Colonic mucosa (tissue), 4 donors: ENCODE measurements around the gene RNASEH2C. TPM values are rescaled to one million over a fixed set of nuclear protein-coding genes. Genes with fewer than 3 reads are reported as not detected.
"Not testable (repeated sequence)": the region's sequence is repeated elsewhere in the genome, so short reads cannot be mapped to it uniquely, and the experiment has no call there.

Experiments
- DNase-seq: peaks from one replicate; pipeline ENCODE4 v3.0.0-alpha.2; 2020
- H3K27ac ChIP-seq: fragments of 200-600 bp; one replicate; pipeline ENCODE4 v1.8.0; 2021
- H3K27me3 ChIP-seq: fragments of 200-600 bp; one replicate; pipeline ENCODE4 v1.8.0; 2021
- H3K36me3 ChIP-seq: fragments of 200-600 bp; one replicate; pipeline ENCODE4 v1.8.0; 2021
- H3K4me1 ChIP-seq: fragments of 200-600 bp; one replicate; pipeline ENCODE4 v1.8.0; 2021; ENCODE audit warnings: mild to moderate bottlenecking
- H3K4me3 ChIP-seq: fragments of 200-600 bp; one replicate; pipeline ENCODE4 v1.8.0; 2021
- H3K9ac ChIP-seq, 2 donors: one replicate each; pipeline ENCODE4 v1.7.0; 2013; ENCODE audit warnings: control low read depth in 2 of 2, low read depth in 2 of 2, low read length in 2 of 2
- H3K9me3 ChIP-seq: fragments of 200-600 bp; one replicate; pipeline ENCODE4 v1.8.0; 2021
- CTCF ChIP-seq: fragments of 200-600 bp; IDR thresholded peaks from one replicate; pipeline ENCODE4 v1.8.0; 2022; ENCODE audit warnings: antibody characterized with exemption, mild to moderate bottlenecking
- intact Hi-C: fragments of 100-400 bp; cut with DNase I; formaldehyde crosslinking; loops from one replicate; pipeline ENCODE4 v1.14.1; 2022
- total RNA-seq, 2 donors: library from RNA; stranded (reverse); fragmentation: NEBNext Ultra II Directional in 1 of 2; extraction: Animal tissue kit (Norgen Biotek cat#: 25700) in 1 of 2; gene quantifications; one replicate each; pipeline ENCODE4 v1.2.1, GENCODE V29; 2021
- donor health status: healthy.
- donor health status: DM: no; HTN: no; CAD: no.
- donor health status: DM: no; HTN: no; CAD: no.

The RNASEH2C gene
- total RNA-seq, 2 donors from 2014 or later: 26.1 to 58.1 TPM

GRCh38 chr11:65741185-65741584, 20.6 kb upstream of the RNASEH2C start:
- no peaks in the 10 kb centered on the region for H3K4me1 ChIP-seq
- H3K36me3 ChIP-seq: no peaks in the 10 kb centered on the region
- H3K4me3 ChIP-seq: no peak overlapping the region
- no peaks in the 10 kb centered on the region for H3K9me3 ChIP-seq
- no peaks in the 10 kb centered on the region for H3K27me3 ChIP-seq
- H3K27ac ChIP-seq: no peak overlapping the region
- no peak for TF ChIP-seq CTCF
- intact Hi-C loops: no loop called here
- DNase-seq: no peak
- no peak overlapping the region for H3K9ac ChIP-seq

GRCh38 chr11:65739022-65739421, 18.4 kb upstream of the RNASEH2C start:
- H3K36me3 ChIP-seq: no peaks in the 10 kb centered on the region
- TF ChIP-seq CTCF: no peak
- no peak overlapping the region for H3K4me3 ChIP-seq
- intact Hi-C loops: no loop called here
- no peaks in the 10 kb centered on the region for H3K9me3 ChIP-seq
- no peaks in the 10 kb centered on the region for H3K27me3 ChIP-seq
- no peak overlapping the region for H3K27ac ChIP-seq
- peak; percentile 33 for DNase-seq
- H3K4me1 ChIP-seq: no peaks in the 10 kb centered on the region
- H3K9ac ChIP-seq: no peak overlapping the region

- TF ChIP-seq CTCF: no peak
- Histone ChIP-seq H3K4me3 (no peak overlapping the region), H3K36me3 (no peaks in the 10 kb centered on the region), H3K27ac (no peak overlapping the region), H3K4me1 (no peaks in the 10 kb centered on the region), H3K9ac (no peak overlapping the region), H3K9me3 (no peaks in the 10 kb centered on the region), H3K27me3 (no peaks in the 10 kb centered on the region)
- intact Hi-C loops: no loop called here
- no peak for DNase-seq
These were observed 16.2 kb upstream of the RNASEH2C start for GRCh38 chr11:65736810-65737209.

GRCh38 chr11:65735111-65735510, 14.5 kb upstream of the RNASEH2C start:
- DNase-seq, H3K9ac ChIP-seq: not testable (repeated sequence)

GRCh38 chr11:65730461-65730860, 9.9 kb upstream of the RNASEH2C start:
- Histone ChIP-seq H3K36me3 (no peaks in the 10 kb centered on the region), H3K4me3 (no peak overlapping the region), H3K4me1 (no peaks in the 10 kb centered on the region), H3K27ac (no peak overlapping the region), H3K27me3 (no peaks in the 10 kb centered on the region), H3K9me3 (no peaks in the 10 kb centered on the region), H3K9ac (no peak overlapping the region)
- intact Hi-C loops: no loop called here
- TF ChIP-seq CTCF: no peak
- no peak for DNase-seq

More at GRCh38 chr11:65735111-65735510, 14.5 kb upstream of the RNASEH2C start:
- H3K36me3 ChIP-seq, H3K9me3 ChIP-seq, H3K27me3 ChIP-seq, H3K4me3 ChIP-seq, intact Hi-C loops, H3K27ac ChIP-seq, H3K4me1 ChIP-seq: not testable (repeated sequence)

GRCh38 chr11:65727865-65728264, 7.3 kb upstream of the RNASEH2C start:
- no peak for DNase-seq
- H3K9ac ChIP-seq: no peak overlapping the region
- no peaks in the 10 kb centered on the region for H3K9me3 ChIP-seq
- no peak for TF ChIP-seq CTCF
- no peaks in the 10 kb centered on the region for H3K27me3 ChIP-seq
- H3K27ac ChIP-seq: no peak overlapping the region
- intact Hi-C loops: loop anchor here (10.0 kb wide), 2 partner anchors 47 to 267 kb away; no protein-coding TSS in a partner anchor
- no peak overlapping the region for H3K4me3 ChIP-seq
- no peaks in the 10 kb centered on the region for H3K4me1 ChIP-seq
- H3K36me3 ChIP-seq: no peaks in the 10 kb centered on the region
